K562 treated with DMSO at 1 percent for 48 hours (cell line): ENCODE measurements around the gene SLC17A5. TPM values are rescaled to one million over a fixed set of nuclear protein-coding genes. Genes with fewer than 3 reads are reported as not detected.

Source experiments
- total RNA-seq: library from RNA; unstranded; fragments of 300-600 nt; gene quantifications from 2 replicates; pipeline ENCODE4 v1.2.3, GENCODE V29; 2022; ENCODE audit warnings: low replicate concordance; ENCODE audit errors: extremely low read depth

Gene SLC17A5, protein sequence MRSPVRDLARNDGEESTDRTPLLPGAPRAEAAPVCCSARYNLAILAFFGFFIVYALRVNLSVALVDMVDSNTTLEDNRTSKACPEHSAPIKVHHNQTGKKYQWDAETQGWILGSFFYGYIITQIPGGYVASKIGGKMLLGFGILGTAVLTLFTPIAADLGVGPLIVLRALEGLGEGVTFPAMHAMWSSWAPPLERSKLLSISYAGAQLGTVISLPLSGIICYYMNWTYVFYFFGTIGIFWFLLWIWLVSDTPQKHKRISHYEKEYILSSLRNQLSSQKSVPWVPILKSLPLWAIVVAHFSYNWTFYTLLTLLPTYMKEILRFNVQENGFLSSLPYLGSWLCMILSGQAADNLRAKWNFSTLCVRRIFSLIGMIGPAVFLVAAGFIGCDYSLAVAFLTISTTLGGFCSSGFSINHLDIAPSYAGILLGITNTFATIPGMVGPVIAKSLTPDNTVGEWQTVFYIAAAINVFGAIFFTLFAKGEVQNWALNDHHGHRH
- not detected in 2 replicates for total RNA-seq

GRCh38 chr6:73653571-73654424, at the start of gene SLC17A5:
TSS of gene SLC17A5 (minus strand) at chr6:73653992. CDS start at chr6:73653886, 106 bp downstream.

GRCh38 chr6:73695619-73696421, 42.0 kb upstream of the SLC17A5 start, which contains the start of gene CD109:
TSS of gene CD109 (plus strand) at chr6:73696203. CDS start at chr6:73696216, 13 bp downstream.

Other genes with a start within 250 kb of the SLC17A5 start
- gene CGAS, start 201.7 kb downstream of the SLC17A5 start, total RNA-seq, result not detected in 2 replicates
- gene MTO1, start 192.3 kb downstream of the SLC17A5 start, total RNA-seq, result not detected in 2 replicates
- 9,763 and 9,792 TPM in 2 replicates for gene EEF1A1, start 133.0 kb downstream of the SLC17A5 start, total RNA-seq
- not detected in 2 replicates for gene CD109, start 42.2 kb upstream of the SLC17A5 start, total RNA-seq